Measurements from ENCODE around the gene GPD1.
"Not testable (repeated sequence)": the region's sequence is repeated elsewhere in the genome, so short reads cannot be mapped to it uniquely, and the experiment has no call there.

The GPD1 gene

GRCh38 chr12:50123203-50123602 lies 19.4 kb downstream of the GPD1 start:
- no peak for DNase-seq (ENCODE audit: low spot score)

- no peak for DNase-seq (ENCODE audit: low spot score)
Observed at GRCh38 chr12:50127546-50127945, 23.7 kb downstream of the GPD1 start.

GRCh38 chr12:50129290-50129689 lies 25.5 kb downstream of the GPD1 start:
- no peak for DNase-seq (ENCODE audit: low spot score)

- DNase-seq (ENCODE audit: low spot score) = no peak
Observed at GRCh38 chr12:50132505-50133135, 28.8 kb downstream of the GPD1 start.

- no peak for DNase-seq (ENCODE audit: low spot score)
Observed at GRCh38 chr12:50142993-50143392, 39.2 kb downstream of the GPD1 start.

GRCh38 chr12:50145439-50145838 lies 41.6 kb downstream of the GPD1 start:
- no peak for DNase-seq (ENCODE audit: low spot score)

- DNase-seq (ENCODE audit: low spot score) = no peak
Observed at GRCh38 chr12:50147281-50147680, 43.5 kb downstream of the GPD1 start.

GRCh38 chr12:50148011-50148410 lies 44.2 kb downstream of the GPD1 start:
- DNase-seq (ENCODE audit: low spot score) = not testable (repeated sequence)

GRCh38 chr12:50149311-50149710 lies 45.5 kb downstream of the GPD1 start:
- DNase-seq (ENCODE audit: low spot score) = no peak

- DNase-seq (ENCODE audit: low spot score) = no peak
Observed at GRCh38 chr12:50151047-50151687, 47.4 kb downstream of the GPD1 start.

- DNase-seq (ENCODE audit: low spot score) = not testable (repeated sequence)
Observed at GRCh38 chr12:50154947-50155346, 51.1 kb downstream of the GPD1 start.

GRCh38 chr12:50156641-50157040 lies 52.8 kb downstream of the GPD1 start:
- no peak for DNase-seq (ENCODE audit: low spot score)

- no peak for DNase-seq (ENCODE audit: low spot score)
Observed at GRCh38 chr12:50157259-50157658, 53.5 kb downstream of the GPD1 start.

GRCh38 chr12:50160643-50161042 lies 56.8 kb downstream of the GPD1 start:
- DNase-seq (ENCODE audit: low spot score) = no peak
